Fibroblast of lung (primary cell): ENCODE results near the gene CASP4. TPM values are rescaled to one million over a fixed set of nuclear protein-coding genes. Genes with fewer than 3 reads are reported as not detected.

Experiments used
- DNase-seq, 2 donors: peaks; one replicate each; pipeline versions ENCODE4 v3.0.0 to v3.0.0-alpha.2; 2010; ENCODE audit warnings: low read depth in 2 of 2
- H2AFZ ChIP-seq: 2 replicates; pipeline ENCODE4 v1.5.1; 2012; ENCODE audit warnings: low read length, control low read depth, inconsistent platforms
- H3K27ac ChIP-seq: 2 replicates; pipeline ENCODE4 v1.5.1; 2011; ENCODE audit warnings: low read length, control low read depth; ENCODE audit not compliant: insufficient read depth
- H3K27me3 ChIP-seq: 2 replicates; pipeline ENCODE4 v1.5.1; 2011; ENCODE audit warnings: mild to moderate bottlenecking, low read length; ENCODE audit not compliant: control insufficient read depth, insufficient read depth
- H3K36me3 ChIP-seq: 2 replicates; pipeline ENCODE4 v1.5.1; 2011; ENCODE audit warnings: low read length; ENCODE audit not compliant: control insufficient read depth, insufficient read depth
- H3K4me1 ChIP-seq: 2 replicates; pipeline ENCODE4 v1.5.1; 2011; ENCODE audit warnings: low read length; ENCODE audit not compliant: control insufficient read depth, insufficient read depth; ENCODE audit errors: extremely low read depth
- H3K4me2 ChIP-seq: 2 replicates; pipeline ENCODE4 v1.5.1; 2011; ENCODE audit warnings: low read length, control low read depth; ENCODE audit not compliant: insufficient read depth; ENCODE audit errors: extremely low read depth
- H3K4me3 ChIP-seq, 4 experiments: fragments of 200-600 bp in 1 of 4; sonication (generic) in 1 of 4; replicated peaks in 1 of 4; 2 replicates each; pipeline ENCODE4 v1.5.1; 2011 to 2016; ENCODE audit warnings: low read length in 4 of 4, low read depth in 3 of 4, mild to moderate bottlenecking in 3 of 4, control low read depth in 2 of 4, inconsistent platforms in 1 of 4, mixed read lengths in 1 of 4; ENCODE audit not compliant: insufficient read depth in 1 of 4; ENCODE audit errors: control extremely low read depth in 1 of 4
- H3K79me2 ChIP-seq: 2 replicates; pipeline ENCODE4 v1.5.1; 2012; ENCODE audit warnings: mild to moderate bottlenecking, low read length, inconsistent platforms; ENCODE audit not compliant: control insufficient read depth, insufficient read depth
- H3K9ac ChIP-seq: 2 replicates; pipeline ENCODE4 v1.5.1; 2011; ENCODE audit warnings: mild to moderate bottlenecking, low read length, control low read depth; ENCODE audit not compliant: insufficient read depth
- H3K9me3 ChIP-seq: 2 replicates; pipeline ENCODE4 v1.5.1; 2012; ENCODE audit warnings: low read depth, low read length; ENCODE audit not compliant: control insufficient read depth, insufficient read depth
- H4K20me1 ChIP-seq: 2 replicates; pipeline ENCODE4 v1.5.1; 2011; ENCODE audit warnings: low read length; ENCODE audit not compliant: control insufficient read depth, insufficient read depth; ENCODE audit errors: extremely low read depth
- EZH2 ChIP-seq: IDR thresholded peaks from 2 replicates; pipeline ENCODE4 v1.5.1; 2012; ENCODE audit warnings: low read length, control low read depth, mild to moderate bottlenecking; ENCODE audit errors: missing control alignments
- polyA plus RNA-seq, 2 donors: library from polyadenylated mRNA; depleted of rRNA in 1 of 2; stranded (reverse) in 1 of 2; unstranded in 1 of 2; fragments of >200 nt; gene quantifications; 2 replicates each; pipeline ENCODE4 v1.2.1, GENCODE V29; 2011 to 2012; ENCODE audit warnings: missing spikeins in 1 of 2
- total RNA-seq: library from RNA; depleted of rRNA; stranded (reverse); fragments of >200 nt; gene quantifications from 2 replicates; pipeline ENCODE4 v1.2.1, GENCODE V29; 2014
- TF ChIP-seq, protein P1 (sequence below), 2 donors: IDR thresholded peaks in 1 of 2; conservative IDR thresholded peaks in 1 of 2; 1 replicate in 1 of 2; 2 replicates in 1 of 2; pipeline ENCODE4 v1.5.1; 2011 to 2012; ENCODE audit warnings: low read length in 2 of 2, control low read depth in 1 of 2, inconsistent platforms in 1 of 2, low read depth in 1 of 2, mild to moderate bottlenecking in 1 of 2

The CASP4 gene
- total and polyA plus RNA-seq, 2 donors (not counting 1 experiment from before 2014, with no cell fraction given): 196 to 204 TPM

DNA sequence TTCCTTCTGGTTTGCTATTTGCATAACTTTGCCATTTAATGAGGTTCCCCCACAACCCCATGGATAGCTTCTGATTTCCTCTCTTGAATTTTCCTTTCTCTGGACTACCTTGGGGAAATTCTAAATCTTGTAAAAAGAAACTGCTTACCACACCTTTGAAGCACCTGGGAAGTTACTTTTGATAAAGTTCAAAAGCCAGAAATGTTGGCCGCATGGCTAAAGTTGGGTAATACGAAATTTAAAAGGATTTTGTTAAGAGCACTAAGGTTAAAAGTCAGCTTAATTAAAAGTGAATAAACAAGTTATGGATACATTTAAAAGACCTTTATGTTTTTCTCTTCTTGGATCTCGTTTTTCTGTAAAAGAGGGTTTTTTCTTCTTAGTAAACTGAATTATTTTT is 5.5 kb downstream of the CASP4 start:
- Histone ChIP-seq H3K27ac (no peak overlapping the region), H3K36me3 (no peaks in the 10 kb centered on the region), H3K27me3 (no peaks in the 10 kb centered on the region), H3K9me3 (no peaks in the 10 kb centered on the region), H4K20me1 (no peaks in the 10 kb centered on the region), H3K4me3 (no peak overlapping the region), H3K4me1 (no peaks in the 10 kb centered on the region), H3K9ac (no peak overlapping the region), H2AFZ (no peak overlapping the region), H3K4me2 (no peak overlapping the region), H3K79me2 (peaks cover 79% of the 10 kb centered on the region)
- TF ChIP-seq, protein P1, sequence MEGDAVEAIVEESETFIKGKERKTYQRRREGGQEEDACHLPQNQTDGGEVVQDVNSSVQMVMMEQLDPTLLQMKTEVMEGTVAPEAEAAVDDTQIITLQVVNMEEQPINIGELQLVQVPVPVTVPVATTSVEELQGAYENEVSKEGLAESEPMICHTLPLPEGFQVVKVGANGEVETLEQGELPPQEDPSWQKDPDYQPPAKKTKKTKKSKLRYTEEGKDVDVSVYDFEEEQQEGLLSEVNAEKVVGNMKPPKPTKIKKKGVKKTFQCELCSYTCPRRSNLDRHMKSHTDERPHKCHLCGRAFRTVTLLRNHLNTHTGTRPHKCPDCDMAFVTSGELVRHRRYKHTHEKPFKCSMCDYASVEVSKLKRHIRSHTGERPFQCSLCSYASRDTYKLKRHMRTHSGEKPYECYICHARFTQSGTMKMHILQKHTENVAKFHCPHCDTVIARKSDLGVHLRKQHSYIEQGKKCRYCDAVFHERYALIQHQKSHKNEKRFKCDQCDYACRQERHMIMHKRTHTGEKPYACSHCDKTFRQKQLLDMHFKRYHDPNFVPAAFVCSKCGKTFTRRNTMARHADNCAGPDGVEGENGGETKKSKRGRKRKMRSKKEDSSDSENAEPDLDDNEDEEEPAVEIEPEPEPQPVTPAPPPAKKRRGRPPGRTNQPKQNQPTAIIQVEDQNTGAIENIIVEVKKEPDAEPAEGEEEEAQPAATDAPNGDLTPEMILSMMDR (conservative IDR thresholded peaks at IDR 0.05 in 1 of 2, IDR thresholded peaks at IDR 0.05 in 1 of 2; ENCODE audit: low read depth in 1 of 2, low read length in 2 of 2): no peak
- no peak for TF ChIP-seq EZH2
- no peak for DNase-seq

DNA sequence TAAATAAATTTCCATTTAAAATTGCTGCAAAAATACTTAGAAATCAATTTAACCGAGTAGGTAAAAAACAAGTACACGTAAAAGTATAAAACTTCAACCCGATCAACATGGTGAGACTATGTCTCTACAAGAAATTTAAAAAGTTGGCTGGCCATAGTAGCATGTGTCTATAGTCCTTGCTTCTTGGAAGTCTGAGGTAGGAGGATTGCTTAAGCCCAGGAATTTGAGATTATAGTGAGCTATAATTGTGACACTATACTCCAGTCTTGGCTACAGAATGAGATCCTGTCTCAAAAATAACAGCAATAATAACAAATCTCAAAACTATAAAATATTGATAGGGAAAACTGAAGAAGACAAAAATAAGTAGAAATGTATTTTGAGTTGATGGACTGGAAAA is 11.1 kb downstream of the CASP4 start:
- no peak overlapping the region for H3K4me2 ChIP-seq
- no peaks in the 10 kb centered on the region for H3K9me3 ChIP-seq
- H3K9ac ChIP-seq: no peak overlapping the region
- peaks cover 2% of the 10 kb centered on the region for H3K36me3 ChIP-seq
- TF ChIP-seq, protein P1 (conservative IDR thresholded peaks at IDR 0.05 in 1 of 2, IDR thresholded peaks at IDR 0.05 in 1 of 2; ENCODE audit: low read depth in 1 of 2, low read length in 2 of 2): no peak
- no peak for TF ChIP-seq EZH2
- no peak overlapping the region for H3K27ac ChIP-seq
- H4K20me1 ChIP-seq: no peaks in the 10 kb centered on the region
- no peak for DNase-seq
- no peaks in the 10 kb centered on the region for H3K27me3 ChIP-seq
- no peaks in the 10 kb centered on the region for H3K4me1 ChIP-seq
- H3K79me2 ChIP-seq: peaks cover 55% of the 10 kb centered on the region
- no peak overlapping the region for H2AFZ ChIP-seq
- no peak overlapping the region for H3K4me3 ChIP-seq

DNA sequence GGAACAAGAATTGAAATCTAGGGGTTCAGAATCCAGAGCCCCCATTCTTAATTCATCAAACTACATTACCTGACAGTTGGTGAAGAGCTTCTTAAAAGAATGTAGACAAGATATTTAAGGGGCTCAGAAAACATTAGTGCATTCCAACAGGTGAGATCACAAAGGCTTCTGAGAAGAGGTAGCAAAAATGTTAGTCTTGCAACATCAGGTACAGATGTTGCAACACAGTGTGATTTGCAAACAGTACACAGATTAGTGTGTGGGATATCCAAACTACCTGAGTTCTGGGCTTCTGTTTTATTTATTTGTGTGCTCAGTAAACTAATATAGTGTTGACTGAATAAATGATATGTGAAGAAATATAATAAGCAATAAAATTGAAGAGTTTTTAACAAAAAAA is 11.8 kb downstream of the CASP4 start:
- H3K79me2 ChIP-seq: peaks cover 49% of the 10 kb centered on the region
- H4K20me1 ChIP-seq: no peaks in the 10 kb centered on the region
- no peak for DNase-seq
- no peak overlapping the region for H3K9ac ChIP-seq
- no peaks in the 10 kb centered on the region for H3K9me3 ChIP-seq
- H3K36me3 ChIP-seq: peaks cover 2% of the 10 kb centered on the region
- no peak overlapping the region for H3K4me3 ChIP-seq
- H3K27ac ChIP-seq: no peak overlapping the region
- no peak overlapping the region for H3K4me2 ChIP-seq
- no peaks in the 10 kb centered on the region for H3K27me3 ChIP-seq
- no peak for TF ChIP-seq EZH2
- TF ChIP-seq, protein P1 (conservative IDR thresholded peaks at IDR 0.05 in 1 of 2, IDR thresholded peaks at IDR 0.05 in 1 of 2; ENCODE audit: low read depth in 1 of 2, low read length in 2 of 2): no peak
- H3K4me1 ChIP-seq: no peaks in the 10 kb centered on the region
- H2AFZ ChIP-seq: no peak overlapping the region
